GM18909 (cell line): ENCODE measurements around the gene EPM2A.
"Not testable (repeated sequence)": the region's sequence is repeated elsewhere in the genome, so short reads cannot be mapped to it uniquely, and the experiment has no call there.

Experiments
- ATAC-seq: cut with Tn5 transposase; IDR thresholded peaks from one replicate; pipeline ENCODE4 v1.9.1; 2021; ENCODE audit warnings: mild to moderate bottlenecking; ENCODE audit not compliant: unreplicated experiment, poor library complexity

The EPM2A gene

DNA sequence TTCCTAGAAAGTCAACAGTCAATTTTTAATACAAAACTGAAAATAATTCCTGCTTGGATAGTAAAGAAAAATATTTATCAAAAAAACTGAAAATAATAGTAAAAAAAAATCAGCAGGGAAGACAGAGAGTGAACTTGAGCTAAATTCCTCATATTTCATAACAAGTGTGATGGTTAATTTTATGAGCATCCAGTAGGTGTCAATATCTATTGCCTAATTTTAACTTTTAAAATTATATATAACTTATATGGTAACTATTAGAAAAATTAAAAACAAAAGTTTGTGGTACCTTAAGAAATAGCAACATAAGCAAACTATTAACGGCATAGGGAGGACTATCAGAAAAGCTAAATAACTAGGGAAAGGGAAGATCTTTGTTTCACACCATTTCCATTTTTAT is 2.1 kb downstream of the EPM2A start:
- no peak for ATAC-seq

DNA sequence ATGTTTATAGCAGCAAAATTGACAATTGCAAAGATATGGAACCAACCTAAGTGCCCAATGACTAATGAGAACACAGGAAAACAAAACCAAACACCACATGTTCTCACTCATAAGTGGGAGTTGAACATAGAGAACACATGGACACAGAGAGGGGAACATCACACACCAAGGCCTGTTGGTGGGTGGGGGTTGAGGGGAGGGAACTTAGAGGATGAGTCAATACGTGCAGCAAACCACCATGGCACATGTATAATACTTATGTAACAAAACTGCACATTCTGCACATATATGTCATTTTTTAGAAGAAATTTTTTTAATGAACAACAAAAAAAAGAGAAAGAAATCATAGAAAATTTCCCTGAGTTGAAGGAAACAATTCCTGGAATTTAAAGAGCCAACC is 3.9 kb downstream of the EPM2A start:
- ATAC-seq, result no peak

GRCh38 chr6:145729887-145730286 is 5.4 kb downstream of the EPM2A start:
- ATAC-seq, result no peak

DNA sequence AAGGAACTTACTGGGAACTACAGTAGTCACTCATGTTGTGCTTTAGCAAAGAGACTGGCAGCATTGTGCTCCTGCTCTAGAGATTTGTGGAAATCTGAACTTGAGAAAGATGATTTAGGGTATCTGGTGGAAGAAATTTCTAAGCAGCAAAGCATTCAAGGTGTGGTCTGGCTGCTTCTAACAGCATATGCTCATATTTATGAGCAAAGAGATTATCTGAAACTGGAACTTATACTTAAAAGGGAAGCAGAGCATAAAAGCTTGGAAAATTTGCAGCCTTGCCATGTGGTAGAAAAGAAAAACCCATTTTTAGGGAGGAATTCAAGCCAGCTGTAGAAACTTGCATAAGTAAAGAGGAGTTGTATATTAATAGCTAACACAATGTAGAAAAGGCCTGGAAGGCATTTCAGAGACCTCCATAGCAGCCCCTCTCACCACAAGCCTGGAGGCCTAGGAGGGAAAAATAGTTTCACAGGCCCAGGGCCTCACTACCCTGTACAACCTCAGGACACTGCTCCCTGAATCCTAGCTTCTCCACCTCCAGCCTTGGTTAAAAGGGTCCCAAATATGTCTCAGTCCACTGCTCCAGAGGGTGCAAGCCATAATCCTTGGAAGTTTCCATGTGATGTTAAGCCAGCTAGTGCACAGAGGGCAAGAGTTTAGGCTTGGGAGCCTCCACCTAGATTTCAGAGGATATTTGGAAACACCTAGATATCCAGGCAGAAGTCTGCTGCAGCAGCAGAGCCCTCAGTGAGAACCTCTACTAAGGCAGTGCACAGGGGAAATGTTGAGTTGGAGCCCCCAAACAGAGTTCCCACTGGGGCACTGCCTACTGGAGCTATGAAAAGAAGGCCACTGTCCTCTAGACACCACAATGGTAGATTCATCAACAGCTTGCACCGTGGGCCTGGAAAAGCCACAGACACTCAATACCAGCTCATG is 6.6 kb downstream of the EPM2A start:
- no peak for ATAC-seq

- no peak for ATAC-seq
These were observed 7.4 kb downstream of the EPM2A start for GRCh38 chr6:145727817-145728388.

GRCh38 chr6:145725570-145725969 is 9.8 kb downstream of the EPM2A start:
- ATAC-seq, result no peak

DNA sequence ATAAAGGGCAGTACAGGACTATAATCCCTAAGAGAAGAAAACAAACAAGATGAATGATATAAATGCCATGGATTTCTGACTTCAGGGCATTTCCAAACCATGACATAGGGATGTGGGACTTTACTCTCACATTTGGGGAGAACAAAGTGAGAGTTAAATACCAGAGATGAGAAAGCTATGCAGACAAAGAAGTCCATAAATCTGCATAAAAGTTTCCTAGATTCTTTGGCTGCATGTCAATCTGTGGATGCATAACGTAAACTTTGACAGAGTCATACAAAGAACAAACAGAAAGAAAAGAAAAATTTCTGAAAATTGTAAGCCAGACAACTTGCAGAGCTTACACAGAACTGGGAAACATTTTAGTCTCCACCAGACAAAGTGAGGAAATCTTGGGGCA is 11.7 kb downstream of the EPM2A start:
- ATAC-seq, result no peak

DNA sequence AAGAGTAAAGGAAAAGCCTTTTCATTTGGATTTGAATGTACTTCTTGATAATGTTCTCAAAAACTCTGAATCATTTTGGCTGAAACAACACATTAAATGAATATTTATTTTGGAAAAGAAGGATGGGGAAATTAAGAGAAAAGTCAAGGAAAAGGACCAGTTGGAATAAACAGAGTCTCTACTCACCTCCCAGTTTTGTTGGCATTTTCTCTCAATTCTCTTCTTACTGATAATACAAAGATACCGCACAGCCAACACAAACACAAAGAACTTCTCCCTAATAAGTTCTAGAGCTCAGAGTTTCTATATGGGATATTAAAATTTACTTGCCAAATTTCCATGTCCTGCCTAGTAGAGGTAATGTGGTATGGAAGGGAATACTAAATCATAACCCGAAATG is 13.1 kb downstream of the EPM2A start:
- no peak for ATAC-seq

- ATAC-seq, result no peak
These were observed 14.2 kb downstream of the EPM2A start for GRCh38 chr6:145721144-145721543.

- no peak for ATAC-seq
These were observed 19.9 kb downstream of the EPM2A start for GRCh38 chr6:145715426-145715825.

- no peak for ATAC-seq
These were observed 20.6 kb downstream of the EPM2A start for GRCh38 chr6:145714731-145715130.

- no peak for ATAC-seq
These were observed 21.5 kb downstream of the EPM2A start for GRCh38 chr6:145713773-145714172.

DNA sequence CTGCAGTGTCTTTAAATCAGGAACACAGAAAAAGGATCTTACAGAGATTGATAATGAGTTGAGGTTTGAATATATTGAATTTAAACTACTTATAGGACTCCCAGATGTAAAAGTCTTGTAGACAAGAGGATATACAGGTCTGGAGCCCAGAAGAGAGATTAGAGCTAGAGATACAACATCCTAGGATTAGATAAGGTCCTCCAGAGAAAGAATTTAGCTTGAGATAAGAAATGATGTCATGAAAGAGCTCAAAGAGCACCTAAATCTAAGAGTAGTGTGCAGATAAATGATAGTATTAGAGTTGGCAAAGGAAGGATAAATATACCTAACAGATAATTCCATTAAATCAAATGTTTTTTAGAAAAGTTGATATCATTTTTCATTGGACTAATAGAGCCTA is 23.9 kb downstream of the EPM2A start:
- no peak for ATAC-seq

DNA sequence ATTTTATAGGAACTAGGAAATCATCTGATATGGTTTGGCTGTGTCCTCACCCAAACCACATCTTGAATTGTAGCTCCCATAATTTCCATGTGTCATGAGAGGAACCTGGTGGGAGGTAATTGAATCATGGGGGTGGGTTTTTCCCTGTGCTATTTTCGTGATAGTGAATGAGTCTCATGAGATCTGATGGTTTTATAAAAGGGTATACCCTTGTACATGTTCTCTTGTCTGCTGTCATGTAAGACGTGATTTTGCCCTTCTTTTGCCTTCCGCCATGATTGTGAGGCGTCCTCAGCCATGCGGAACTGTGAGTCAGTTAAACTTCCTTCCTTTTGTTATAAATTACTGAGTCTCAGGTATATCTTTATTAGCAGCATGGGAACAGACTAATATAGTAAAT is 27.9 kb downstream of the EPM2A start:
- no peak for ATAC-seq

- no peak for ATAC-seq
These were observed 29.8 kb downstream of the EPM2A start for GRCh38 chr6:145705561-145705960.

GRCh38 chr6:145704143-145704781 is 31.1 kb downstream of the EPM2A start:
- no peak for ATAC-seq

GRCh38 chr6:145699462-145699861 is 35.9 kb downstream of the EPM2A start:
- no peak for ATAC-seq

DNA sequence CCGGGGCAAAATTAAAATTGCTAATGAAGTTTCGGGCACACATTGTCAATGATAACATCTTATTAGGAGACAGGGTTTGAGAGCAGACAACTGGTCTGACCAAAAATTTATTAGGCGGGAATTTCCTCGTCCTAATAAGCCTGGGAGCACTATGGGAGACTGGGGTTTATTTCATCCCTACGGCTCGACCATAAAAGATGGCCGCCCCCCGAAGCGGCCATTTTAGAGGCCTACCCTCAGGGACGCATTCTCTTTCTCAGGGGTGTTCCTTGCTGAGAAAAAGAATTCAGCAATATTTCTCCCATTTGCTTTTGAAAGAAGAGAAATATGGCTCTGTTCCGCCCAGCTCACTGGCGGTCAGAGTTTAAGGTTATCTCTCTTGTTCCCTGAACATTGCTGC is 37.9 kb downstream of the EPM2A start:
- ATAC-seq, result not testable (repeated sequence)

DNA sequence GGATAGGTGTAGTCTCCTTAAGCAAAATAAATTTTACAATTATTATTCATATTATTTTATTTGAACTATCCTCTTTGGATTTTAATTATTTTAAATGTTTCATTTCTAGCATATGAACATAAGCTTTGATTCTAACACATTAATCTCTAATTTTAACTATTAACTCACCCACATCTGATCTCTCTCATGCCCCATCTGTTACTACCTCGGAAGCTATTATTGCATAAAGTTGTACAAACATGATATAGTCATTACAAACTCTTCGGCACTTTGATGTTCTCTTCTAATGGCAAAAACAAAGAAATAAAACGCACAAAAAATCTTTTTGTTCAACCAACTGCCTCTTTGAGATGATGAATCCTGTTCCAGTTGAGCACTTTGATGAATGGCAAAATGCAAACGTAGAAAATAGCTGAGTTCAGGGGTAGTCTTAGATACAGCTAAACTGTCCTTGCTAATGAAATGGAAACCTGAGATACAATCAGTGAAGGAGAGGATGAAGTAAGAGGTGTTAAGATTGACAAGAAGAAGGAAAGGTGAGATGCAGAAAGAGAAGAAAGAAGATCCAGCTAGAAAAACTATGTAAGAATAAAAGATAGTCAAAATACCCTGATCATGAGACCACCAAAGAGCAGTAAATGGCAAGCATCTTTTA is 41.1 kb downstream of the EPM2A start:
- no peak for ATAC-seq

DNA sequence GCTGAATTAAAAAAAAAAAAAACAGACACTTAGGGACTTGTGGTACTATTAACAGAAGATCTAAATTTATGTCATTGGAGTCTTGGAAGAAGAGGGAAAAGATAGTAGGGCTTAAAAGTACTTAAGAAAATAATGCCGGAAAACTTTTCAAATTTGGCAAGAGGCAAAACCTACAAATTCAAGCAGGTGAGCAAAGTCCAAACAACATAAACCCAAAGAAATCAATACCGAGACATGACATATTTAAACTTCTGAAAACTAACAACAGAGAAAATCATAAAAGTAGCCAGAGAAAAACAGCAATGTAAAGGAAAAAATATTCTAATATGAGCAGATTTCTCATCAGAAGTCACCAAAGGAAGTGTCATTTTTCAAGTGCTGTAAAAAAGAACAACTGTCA is 44.4 kb downstream of the EPM2A start:
- no peak for ATAC-seq

- ATAC-seq, result no peak
These were observed 45.8 kb downstream of the EPM2A start for GRCh38 chr6:145689529-145689928.
